Measurements from ENCODE around the gene SLC7A14.

DNA sequence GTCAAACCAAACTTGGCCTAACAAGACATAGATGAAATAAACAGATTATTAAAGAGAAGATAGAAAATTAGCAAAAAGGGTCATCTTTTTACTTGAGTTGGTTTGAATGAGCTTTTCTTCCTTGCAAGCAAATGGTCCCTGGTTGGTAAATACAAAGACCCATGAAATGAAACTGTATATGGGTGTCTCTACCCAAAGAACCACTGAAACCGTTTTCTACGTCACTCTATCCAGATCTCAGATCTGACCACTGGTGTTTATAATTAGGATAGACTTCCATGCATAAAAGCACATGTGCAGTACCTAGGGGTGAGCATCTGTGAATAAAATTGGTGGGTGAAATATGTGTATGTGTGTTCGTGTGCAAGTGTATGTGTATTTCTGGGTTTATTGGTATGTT, 94.0 kb downstream of the SLC7A14 start:
- TF ChIP-seq POLR2A (IDR thresholded peaks at IDR 0.05): no peak
- TF ChIP-seq, protein P1, sequence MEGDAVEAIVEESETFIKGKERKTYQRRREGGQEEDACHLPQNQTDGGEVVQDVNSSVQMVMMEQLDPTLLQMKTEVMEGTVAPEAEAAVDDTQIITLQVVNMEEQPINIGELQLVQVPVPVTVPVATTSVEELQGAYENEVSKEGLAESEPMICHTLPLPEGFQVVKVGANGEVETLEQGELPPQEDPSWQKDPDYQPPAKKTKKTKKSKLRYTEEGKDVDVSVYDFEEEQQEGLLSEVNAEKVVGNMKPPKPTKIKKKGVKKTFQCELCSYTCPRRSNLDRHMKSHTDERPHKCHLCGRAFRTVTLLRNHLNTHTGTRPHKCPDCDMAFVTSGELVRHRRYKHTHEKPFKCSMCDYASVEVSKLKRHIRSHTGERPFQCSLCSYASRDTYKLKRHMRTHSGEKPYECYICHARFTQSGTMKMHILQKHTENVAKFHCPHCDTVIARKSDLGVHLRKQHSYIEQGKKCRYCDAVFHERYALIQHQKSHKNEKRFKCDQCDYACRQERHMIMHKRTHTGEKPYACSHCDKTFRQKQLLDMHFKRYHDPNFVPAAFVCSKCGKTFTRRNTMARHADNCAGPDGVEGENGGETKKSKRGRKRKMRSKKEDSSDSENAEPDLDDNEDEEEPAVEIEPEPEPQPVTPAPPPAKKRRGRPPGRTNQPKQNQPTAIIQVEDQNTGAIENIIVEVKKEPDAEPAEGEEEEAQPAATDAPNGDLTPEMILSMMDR (IDR thresholded peaks at IDR 0.05): no peak
